Fibroblast of villous mesenchyme (primary cell): Measurements from ENCODE around the gene CUEDC1. TPM values are rescaled to one million over a fixed set of nuclear protein-coding genes. Genes with fewer than 3 reads are reported as not detected.

Experiments used
- DNase-seq: peaks from one replicate; pipeline ENCODE4 v3.0.0-alpha.2; 2010; ENCODE audit warnings: low read depth
- H3K4me3 ChIP-seq: 2 replicates; pipeline ENCODE4 v1.5.1; 2011; ENCODE audit warnings: low read depth, mild to moderate bottlenecking, low read length
- total RNA-seq: library from RNA; depleted of rRNA; stranded (reverse); fragments of >200 nt; gene quantifications from 2 replicates; pipeline ENCODE4 v1.2.3, GENCODE V29; 2012
- TF ChIP-seq, protein P1 (sequence below): IDR thresholded peaks from 2 replicates; pipeline ENCODE4 v1.5.1; 2012; ENCODE audit warnings: low read depth, mild to moderate bottlenecking, low read length; ENCODE audit not compliant: insufficient read depth

The CUEDC1 gene
- total RNA-seq = 21.6 and 22.9 TPM in 2 replicates

- peak within 1 kb of the TSS; percentile 70 for H3K4me3 ChIP-seq
- TF ChIP-seq, protein P1, sequence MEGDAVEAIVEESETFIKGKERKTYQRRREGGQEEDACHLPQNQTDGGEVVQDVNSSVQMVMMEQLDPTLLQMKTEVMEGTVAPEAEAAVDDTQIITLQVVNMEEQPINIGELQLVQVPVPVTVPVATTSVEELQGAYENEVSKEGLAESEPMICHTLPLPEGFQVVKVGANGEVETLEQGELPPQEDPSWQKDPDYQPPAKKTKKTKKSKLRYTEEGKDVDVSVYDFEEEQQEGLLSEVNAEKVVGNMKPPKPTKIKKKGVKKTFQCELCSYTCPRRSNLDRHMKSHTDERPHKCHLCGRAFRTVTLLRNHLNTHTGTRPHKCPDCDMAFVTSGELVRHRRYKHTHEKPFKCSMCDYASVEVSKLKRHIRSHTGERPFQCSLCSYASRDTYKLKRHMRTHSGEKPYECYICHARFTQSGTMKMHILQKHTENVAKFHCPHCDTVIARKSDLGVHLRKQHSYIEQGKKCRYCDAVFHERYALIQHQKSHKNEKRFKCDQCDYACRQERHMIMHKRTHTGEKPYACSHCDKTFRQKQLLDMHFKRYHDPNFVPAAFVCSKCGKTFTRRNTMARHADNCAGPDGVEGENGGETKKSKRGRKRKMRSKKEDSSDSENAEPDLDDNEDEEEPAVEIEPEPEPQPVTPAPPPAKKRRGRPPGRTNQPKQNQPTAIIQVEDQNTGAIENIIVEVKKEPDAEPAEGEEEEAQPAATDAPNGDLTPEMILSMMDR = no peak
- peak; percentile 52 for DNase-seq
These were observed at the start of gene CUEDC1 for GRCh38 chr17:57955183-57955931. Gene CUEDC1 (minus strand): TSS chr17:57955412. CDS start chr17:57885564, 69,848 bp downstream.

DNA sequence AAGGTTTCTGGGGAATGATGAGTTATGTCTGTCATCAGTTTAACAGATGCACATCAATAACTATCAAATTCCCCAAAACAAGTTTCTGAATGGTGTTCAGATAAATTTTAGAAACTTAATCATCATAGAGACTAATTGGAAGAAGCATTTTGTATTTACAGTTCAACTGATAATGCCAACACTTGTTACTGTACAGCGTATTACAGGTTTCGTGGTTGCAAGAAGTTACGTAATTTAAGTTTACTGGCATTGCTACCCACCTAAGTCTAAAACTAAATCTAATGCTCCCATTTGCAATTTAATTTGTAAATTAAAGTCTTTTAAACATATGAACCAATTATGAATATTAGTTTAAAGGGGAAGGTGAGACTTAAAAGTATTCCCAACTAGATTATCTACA lies 48.8 kb upstream of the CUEDC1 start:
- no peak overlapping the region for H3K4me3 ChIP-seq
- DNase-seq = no peak
- TF ChIP-seq, protein P1 = no peak

DNA sequence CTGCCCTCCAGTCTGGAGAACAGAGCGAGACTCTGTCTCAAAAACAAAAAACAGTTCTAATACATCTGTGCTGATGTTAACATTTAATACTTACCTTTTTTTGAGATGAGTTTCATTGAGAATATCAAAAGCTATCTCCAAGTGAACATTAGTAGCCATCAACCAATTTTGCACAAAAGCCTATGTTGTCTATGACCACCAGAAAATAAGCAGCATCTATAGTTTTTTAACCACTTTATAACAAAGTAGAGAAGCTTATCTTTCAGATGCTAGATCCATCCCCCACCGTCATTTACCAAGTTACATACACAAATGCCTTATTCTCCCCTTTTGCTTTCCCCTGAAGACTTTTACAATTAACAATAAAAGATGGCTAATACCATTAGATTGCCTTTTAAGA lies 47.8 kb upstream of the CUEDC1 start:
- no peak overlapping the region for H3K4me3 ChIP-seq
- no peak for DNase-seq
- TF ChIP-seq, protein P1 = no peak

DNA sequence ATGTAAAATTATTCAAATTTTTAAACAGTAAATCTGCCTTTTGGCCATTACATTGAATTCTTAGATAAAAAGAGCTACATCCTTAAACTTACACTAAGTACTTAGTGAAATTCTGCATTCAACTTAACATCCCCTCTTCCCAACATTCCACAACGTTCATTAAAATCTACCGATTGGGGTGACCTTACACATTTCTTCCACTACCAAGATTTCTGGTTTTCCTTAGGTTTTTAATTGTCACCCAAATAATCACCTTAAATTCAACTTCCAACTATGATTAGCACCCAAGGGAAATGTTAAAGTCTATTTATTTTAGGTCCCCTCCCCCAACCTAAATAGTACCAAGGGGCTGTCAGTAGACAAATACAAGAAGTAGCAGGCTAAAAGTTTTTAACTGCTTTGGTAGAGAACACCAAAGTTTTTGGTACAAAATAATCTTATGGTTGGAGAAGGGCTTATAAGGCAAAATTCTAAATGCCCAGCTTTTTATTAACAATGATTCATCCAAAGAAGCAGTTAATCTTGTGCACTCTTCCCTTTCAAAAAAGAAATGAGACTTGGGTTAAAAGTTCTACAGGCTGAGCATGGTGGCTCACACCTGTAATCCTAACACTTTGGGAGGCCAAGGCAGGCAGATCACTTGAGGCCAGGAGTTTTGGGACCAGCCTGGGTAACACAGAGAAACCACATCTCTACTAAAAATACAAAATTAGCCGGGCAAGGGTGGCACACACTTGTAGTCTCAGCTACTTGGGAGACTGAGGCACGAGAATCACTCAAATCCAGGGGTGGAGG lies 47.1 kb upstream of the CUEDC1 start:
- TF ChIP-seq, protein P1 = peak; percentile 4
- H3K4me3 ChIP-seq = no peak overlapping the region
- no peak for DNase-seq

DNA sequence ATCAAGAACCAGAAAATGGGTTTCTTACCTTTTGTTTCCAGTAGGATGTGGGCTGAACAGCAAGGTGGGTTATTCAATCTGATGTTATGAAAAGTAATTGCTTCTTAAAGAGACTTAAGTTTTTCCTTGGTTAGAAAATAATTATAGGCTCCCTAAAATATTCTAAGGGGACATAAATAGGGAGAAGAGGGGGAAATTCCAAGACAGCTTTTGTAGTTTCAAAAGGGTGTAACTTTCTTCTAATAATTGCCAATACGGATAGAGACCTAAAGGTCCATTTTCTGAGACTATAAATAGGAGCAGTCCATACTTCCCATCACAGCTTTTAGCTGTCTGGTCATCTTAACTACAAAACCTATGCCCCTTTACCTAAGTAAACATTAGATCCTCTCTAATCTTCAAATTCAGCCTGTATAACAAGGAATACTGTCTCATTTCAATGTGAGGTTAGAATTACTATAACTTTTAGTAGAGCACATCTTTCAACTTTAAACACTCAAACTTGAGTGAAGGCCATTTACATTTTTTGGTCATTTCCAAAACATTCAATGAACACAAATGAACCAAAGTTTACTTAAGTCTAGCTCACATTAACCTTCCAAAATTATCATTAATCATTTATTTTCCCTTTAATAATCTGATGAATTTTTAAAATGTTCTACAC lies 46.4 kb upstream of the CUEDC1 start:
- H3K4me3 ChIP-seq = no peak overlapping the region
- DNase-seq = no peak
- TF ChIP-seq, protein P1 = no peak

DNA sequence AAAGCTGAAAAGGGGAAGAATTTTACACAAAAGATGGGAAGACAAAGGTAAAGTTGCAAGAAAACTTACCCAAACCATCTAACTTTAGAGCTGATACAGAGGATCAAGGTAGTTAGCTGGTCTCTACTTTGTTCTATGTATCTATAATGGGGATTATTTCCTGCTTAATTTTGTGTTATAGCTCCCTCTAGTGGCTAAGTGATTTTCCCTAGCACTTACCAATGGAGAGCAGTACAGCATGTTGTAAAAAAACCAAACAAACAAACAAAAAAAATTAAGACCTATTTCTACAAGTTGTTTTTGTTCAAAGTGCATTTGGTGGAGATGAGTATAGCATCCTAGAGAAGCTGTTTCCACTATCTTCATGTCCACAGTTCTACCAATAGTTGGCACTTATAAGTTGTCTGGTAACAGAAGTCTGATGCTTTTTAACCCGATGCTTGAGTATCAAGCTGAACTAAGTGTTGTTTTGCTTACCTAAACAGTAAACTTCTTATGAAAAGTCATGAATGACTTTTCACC lies 44.3 kb upstream of the CUEDC1 start:
- TF ChIP-seq, protein P1 = peak; percentile 81
- DNase-seq = peak; percentile 87
- no peak overlapping the region for H3K4me3 ChIP-seq
